Measurements from ENCODE around the gene NRG2.

NRG2 gene

DNA sequence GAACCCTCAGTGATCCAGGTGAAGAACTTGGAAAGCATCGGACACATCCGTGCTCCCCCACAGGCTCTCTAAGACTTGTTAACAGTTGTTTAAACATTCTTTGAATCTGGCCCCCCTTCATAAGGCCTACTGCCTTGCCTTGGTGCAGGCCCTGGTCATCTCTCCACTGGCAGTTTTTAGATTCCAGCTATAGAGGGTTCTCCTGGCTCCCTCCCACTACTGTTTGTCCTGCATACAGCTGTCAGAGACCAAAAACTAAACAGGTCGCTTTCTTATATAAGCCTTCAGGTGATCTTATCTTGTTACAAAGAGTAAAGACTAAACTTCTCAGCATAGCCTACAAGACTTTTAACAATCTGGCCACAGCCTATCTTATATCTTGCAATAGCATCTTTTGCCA is 32.3 kb downstream of the NRG2 start:
- no peaks in the 10 kb centered on the region for H3K4me1 ChIP-seq (ENCODE audit: control insufficient read depth, insufficient read depth, low read length)
- peaks cover 77% of the 10 kb centered on the region for H3K27me3 ChIP-seq (ENCODE audit: control insufficient read depth, insufficient read depth, low read length)
- H3K36me3 ChIP-seq (ENCODE audit: control insufficient read depth, insufficient read depth, low read length): no peaks in the 10 kb centered on the region
- no peaks in the 10 kb centered on the region for H3K9me3 ChIP-seq (ENCODE audit: control insufficient read depth, insufficient read depth, low read depth, low read length)
- no peak overlapping the region for H3K9ac ChIP-seq (ENCODE audit: low read length)
- no peak overlapping the region for H3K27ac ChIP-seq (ENCODE audit: low read depth, low read length)
- no peak overlapping the region for H3K4me3 ChIP-seq (ENCODE audit: low read depth, low read length)

DNA sequence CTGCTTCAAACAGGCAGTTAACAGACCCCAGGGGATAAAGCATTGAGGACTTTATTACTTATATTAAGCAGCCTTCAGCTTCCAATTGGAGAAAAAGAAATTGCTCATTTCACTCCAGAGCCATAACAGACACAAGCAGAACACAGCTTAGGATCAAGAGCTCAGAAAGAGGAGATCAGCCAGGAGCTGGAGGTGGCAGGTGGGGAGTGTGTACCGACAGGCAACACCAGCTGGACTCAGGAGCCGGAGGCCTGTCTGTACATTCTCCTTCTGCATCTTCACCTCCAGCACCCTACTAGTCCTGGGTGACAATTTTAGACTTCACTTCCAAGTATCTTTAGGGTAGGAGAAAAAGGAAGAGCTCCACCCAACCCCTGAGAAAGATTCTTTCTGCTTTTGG is 35.8 kb downstream of the NRG2 start:
- H3K4me3 ChIP-seq (ENCODE audit: low read depth, low read length): no peak overlapping the region
- peaks cover 90% of the 10 kb centered on the region for H3K27me3 ChIP-seq (ENCODE audit: control insufficient read depth, insufficient read depth, low read length)
- H3K27ac ChIP-seq (ENCODE audit: low read depth, low read length): no peak overlapping the region
- H3K36me3 ChIP-seq (ENCODE audit: control insufficient read depth, insufficient read depth, low read length): no peaks in the 10 kb centered on the region
- H3K9me3 ChIP-seq (ENCODE audit: control insufficient read depth, insufficient read depth, low read depth, low read length): no peaks in the 10 kb centered on the region
- H3K9ac ChIP-seq (ENCODE audit: low read length): no peak overlapping the region
- H3K4me1 ChIP-seq (ENCODE audit: control insufficient read depth, insufficient read depth, low read length): no peaks in the 10 kb centered on the region

DNA sequence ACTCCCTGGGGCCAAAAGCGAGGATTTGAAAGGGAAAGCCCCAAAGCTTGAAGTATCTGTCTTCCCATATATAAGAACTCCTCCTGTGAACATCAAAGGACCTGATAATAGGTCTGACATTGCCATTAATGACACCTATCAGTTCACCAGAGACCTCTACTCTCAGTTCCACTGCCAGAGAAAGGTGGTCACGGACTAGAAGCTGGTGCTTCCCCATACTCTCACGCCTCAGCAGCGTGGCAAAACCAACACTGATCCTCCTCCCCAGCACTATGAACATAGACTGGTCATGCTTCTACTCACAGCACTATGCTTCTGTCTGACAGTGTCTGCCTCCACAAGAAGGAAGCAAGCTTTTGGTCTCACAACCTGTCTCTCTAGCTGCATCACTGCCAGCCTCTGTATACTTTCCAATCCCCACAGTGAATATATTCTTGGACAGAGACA is 37.9 kb downstream of the NRG2 start:
- no peak overlapping the region for H3K4me3 ChIP-seq (ENCODE audit: low read depth, low read length)
- H3K27me3 ChIP-seq (ENCODE audit: control insufficient read depth, insufficient read depth, low read length): peaks cover 80% of the 10 kb centered on the region
- H3K9me3 ChIP-seq (ENCODE audit: control insufficient read depth, insufficient read depth, low read depth, low read length): no peaks in the 10 kb centered on the region
- no peak overlapping the region for H3K27ac ChIP-seq (ENCODE audit: low read depth, low read length)
- no peak overlapping the region for H3K9ac ChIP-seq (ENCODE audit: low read length)
- no peaks in the 10 kb centered on the region for H3K4me1 ChIP-seq (ENCODE audit: control insufficient read depth, insufficient read depth, low read length)
- no peaks in the 10 kb centered on the region for H3K36me3 ChIP-seq (ENCODE audit: control insufficient read depth, insufficient read depth, low read length)

DNA sequence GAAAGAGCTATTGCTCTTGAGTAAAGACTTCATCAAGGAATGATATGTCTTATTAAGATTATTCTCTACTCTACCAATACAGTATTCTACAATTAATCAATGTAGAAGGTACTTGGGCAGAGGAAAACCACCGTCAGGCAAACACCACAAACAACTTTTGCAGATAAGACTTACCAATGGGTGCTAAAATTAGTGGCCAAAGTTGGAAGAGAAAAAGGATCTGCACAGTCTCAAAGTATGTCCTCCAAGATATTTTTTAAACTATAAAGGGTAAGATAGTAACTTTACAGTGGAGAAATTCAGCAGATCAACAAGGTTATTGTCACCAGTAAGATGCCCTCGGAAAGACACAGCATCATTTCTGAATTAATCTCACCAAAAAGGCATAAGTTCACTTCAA is 38.9 kb downstream of the NRG2 start:
- no peaks in the 10 kb centered on the region for H3K36me3 ChIP-seq (ENCODE audit: control insufficient read depth, insufficient read depth, low read length)
- no peak overlapping the region for H3K9ac ChIP-seq (ENCODE audit: low read length)
- no peaks in the 10 kb centered on the region for H3K4me1 ChIP-seq (ENCODE audit: control insufficient read depth, insufficient read depth, low read length)
- no peak overlapping the region for H3K27ac ChIP-seq (ENCODE audit: low read depth, low read length)
- H3K4me3 ChIP-seq (ENCODE audit: low read depth, low read length): no peak overlapping the region
- peaks cover 84% of the 10 kb centered on the region for H3K27me3 ChIP-seq (ENCODE audit: control insufficient read depth, insufficient read depth, low read length)
- no peaks in the 10 kb centered on the region for H3K9me3 ChIP-seq (ENCODE audit: control insufficient read depth, insufficient read depth, low read depth, low read length)

DNA sequence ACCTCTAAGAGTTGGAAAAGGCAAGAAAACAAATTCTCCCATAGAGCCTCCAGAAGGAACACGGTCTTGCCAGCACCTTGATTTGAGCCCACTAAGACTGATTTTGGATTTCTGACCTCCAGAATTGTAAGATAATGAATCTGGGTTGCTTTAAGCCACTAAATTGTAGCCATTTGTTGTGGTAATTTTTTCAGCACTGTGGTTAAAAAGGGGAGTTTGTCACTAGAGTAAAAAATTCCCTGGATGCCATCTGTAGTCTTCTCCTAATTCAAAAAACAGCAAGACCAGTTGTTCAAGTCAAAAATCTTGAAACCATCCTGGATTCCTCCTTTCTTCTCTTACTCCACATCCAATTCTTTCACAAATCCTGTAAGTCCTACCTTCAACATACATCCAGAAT is 39.6 kb downstream of the NRG2 start:
- Histone ChIP-seq H3K9ac (ENCODE audit: low read length) (no peak overlapping the region), H3K36me3 (ENCODE audit: control insufficient read depth, insufficient read depth, low read length) (no peaks in the 10 kb centered on the region), H3K27me3 (ENCODE audit: control insufficient read depth, insufficient read depth, low read length) (peaks cover 85% of the 10 kb centered on the region), H3K4me3 (ENCODE audit: low read depth, low read length) (no peak overlapping the region), H3K27ac (ENCODE audit: low read depth, low read length) (no peak overlapping the region), H3K4me1 (ENCODE audit: control insufficient read depth, insufficient read depth, low read length) (no peaks in the 10 kb centered on the region), H3K9me3 (ENCODE audit: control insufficient read depth, insufficient read depth, low read depth, low read length) (no peaks in the 10 kb centered on the region)

DNA sequence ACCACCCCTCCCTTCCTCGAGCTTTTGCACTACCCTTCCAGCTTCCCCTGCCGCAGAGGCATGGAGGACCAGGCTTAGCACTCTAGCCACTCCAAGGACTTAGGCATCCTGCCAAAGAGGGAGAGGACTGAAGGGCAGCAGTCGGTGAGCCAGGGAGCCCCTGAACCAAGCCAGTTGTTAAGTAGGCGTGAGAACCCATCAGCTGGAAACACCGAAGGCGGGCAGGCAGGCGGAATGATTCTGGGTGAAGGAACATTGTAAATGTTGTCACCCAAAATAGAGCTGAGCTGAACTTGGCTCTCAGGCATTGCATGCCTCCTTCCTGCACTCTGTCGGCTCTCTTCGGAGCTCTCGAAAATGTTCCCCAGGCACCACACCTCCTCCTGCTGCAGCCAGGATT is 42.8 kb downstream of the NRG2 start:
- Histone ChIP-seq H3K4me3 (ENCODE audit: low read depth, low read length) (no peak overlapping the region), H3K27me3 (ENCODE audit: control insufficient read depth, insufficient read depth, low read length) (peaks cover 58% of the 10 kb centered on the region), H3K9me3 (ENCODE audit: control insufficient read depth, insufficient read depth, low read depth, low read length) (no peaks in the 10 kb centered on the region), H3K36me3 (ENCODE audit: control insufficient read depth, insufficient read depth, low read length) (no peaks in the 10 kb centered on the region), H3K9ac (ENCODE audit: low read length) (no peak overlapping the region), H3K27ac (ENCODE audit: low read depth, low read length) (no peak overlapping the region), H3K4me1 (ENCODE audit: control insufficient read depth, insufficient read depth, low read length) (no peaks in the 10 kb centered on the region)

DNA sequence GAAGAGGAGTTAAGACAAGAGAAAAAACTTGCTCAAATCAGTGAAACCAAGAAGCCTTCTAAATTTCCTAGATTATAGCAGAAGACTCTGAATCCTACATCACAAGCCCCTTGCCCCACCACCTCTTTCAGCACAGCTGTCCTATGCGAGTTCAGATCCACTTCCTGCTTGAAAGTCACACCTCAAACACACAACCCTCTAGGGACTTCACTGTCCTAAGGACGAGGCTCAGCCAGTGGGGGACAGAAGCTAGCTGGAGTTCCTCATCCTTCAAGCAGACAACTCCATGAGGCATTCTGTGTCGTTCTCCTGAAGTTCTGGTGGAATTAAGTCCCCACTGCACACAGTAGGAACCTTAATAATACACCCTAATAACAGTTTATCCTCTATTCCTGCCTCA is 44.3 kb downstream of the NRG2 start:
- Histone ChIP-seq H3K27ac (ENCODE audit: low read depth, low read length) (no peak overlapping the region), H3K4me3 (ENCODE audit: low read depth, low read length) (no peak overlapping the region), H3K27me3 (ENCODE audit: control insufficient read depth, insufficient read depth, low read length) (peaks cover 49% of the 10 kb centered on the region), H3K9me3 (ENCODE audit: control insufficient read depth, insufficient read depth, low read depth, low read length) (no peaks in the 10 kb centered on the region), H3K36me3 (ENCODE audit: control insufficient read depth, insufficient read depth, low read length) (no peaks in the 10 kb centered on the region), H3K9ac (ENCODE audit: low read length) (no peak overlapping the region), H3K4me1 (ENCODE audit: control insufficient read depth, insufficient read depth, low read length) (no peaks in the 10 kb centered on the region)

DNA sequence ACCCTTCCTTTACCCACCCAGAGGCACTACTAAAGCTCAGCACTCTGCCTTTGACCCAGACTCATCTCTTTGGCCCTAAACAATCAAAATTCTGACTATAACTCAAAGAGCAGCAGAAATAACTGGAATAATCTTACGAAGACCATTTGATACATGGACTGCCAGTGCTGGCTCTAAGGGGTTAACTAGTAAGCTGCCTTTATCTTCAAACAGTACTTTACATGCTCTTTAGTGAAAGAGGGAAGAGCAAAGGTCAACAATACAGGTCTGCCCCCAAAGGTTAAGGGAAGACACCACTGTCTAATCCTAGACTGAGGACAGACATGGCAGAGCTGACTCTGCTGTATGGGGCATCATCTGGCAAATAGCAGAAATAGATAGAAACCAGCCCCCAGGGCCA is 45.8 kb downstream of the NRG2 start:
- Histone ChIP-seq H3K4me1 (ENCODE audit: control insufficient read depth, insufficient read depth, low read length) (no peaks in the 10 kb centered on the region), H3K4me3 (ENCODE audit: low read depth, low read length) (no peak overlapping the region), H3K36me3 (ENCODE audit: control insufficient read depth, insufficient read depth, low read length) (no peaks in the 10 kb centered on the region), H3K27me3 (ENCODE audit: control insufficient read depth, insufficient read depth, low read length) (peaks cover 33% of the 10 kb centered on the region), H3K27ac (ENCODE audit: low read depth, low read length) (no peak overlapping the region), H3K9me3 (ENCODE audit: control insufficient read depth, insufficient read depth, low read depth, low read length) (no peaks in the 10 kb centered on the region), H3K9ac (ENCODE audit: low read length) (no peak overlapping the region)

DNA sequence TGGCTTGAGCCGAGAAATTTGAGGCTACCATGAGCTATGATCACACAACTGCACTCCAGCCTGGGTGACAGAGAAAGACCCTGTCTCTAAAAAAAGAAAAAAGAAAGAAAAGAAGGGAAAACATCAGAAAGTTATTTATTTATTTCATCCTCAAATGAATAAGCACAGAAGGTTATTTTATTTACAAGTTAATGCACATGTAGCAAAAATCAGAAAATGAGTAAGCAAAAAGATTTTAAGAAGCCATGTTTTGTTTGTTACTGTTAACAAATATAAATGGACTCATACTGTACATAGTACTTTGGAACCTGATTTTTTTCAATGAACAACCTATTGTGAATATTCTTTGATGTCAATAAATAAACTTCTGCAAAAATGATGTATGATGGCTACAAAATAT is 47.2 kb downstream of the NRG2 start:
- Histone ChIP-seq H3K9ac (ENCODE audit: low read length) (no peak overlapping the region), H3K27me3 (ENCODE audit: control insufficient read depth, insufficient read depth, low read length) (peaks cover 29% of the 10 kb centered on the region), H3K9me3 (ENCODE audit: control insufficient read depth, insufficient read depth, low read depth, low read length) (no peaks in the 10 kb centered on the region), H3K27ac (ENCODE audit: low read depth, low read length) (no peak overlapping the region), H3K4me3 (ENCODE audit: low read depth, low read length) (no peak overlapping the region), H3K36me3 (ENCODE audit: control insufficient read depth, insufficient read depth, low read length) (no peaks in the 10 kb centered on the region), H3K4me1 (ENCODE audit: control insufficient read depth, insufficient read depth, low read length) (no peaks in the 10 kb centered on the region)

DNA sequence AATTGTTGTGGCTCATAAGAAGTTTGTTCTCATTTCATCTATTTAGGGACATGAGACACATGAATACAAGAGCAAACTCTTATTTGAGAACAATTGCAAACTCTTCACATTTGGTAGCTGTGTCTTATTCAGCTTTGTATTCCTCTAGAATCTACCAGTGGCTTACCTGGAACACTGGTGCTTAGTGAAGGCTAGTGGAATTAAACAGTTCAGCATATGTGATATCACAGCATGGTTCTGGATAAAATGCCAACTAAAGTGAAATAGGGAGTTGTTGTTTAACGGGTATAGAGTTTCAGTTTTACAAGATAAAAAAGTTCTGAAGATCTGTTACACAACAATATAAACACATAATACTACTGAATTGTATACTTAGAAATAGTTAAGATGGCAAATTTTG is 48.9 kb downstream of the NRG2 start:
- no peaks in the 10 kb centered on the region for H3K4me1 ChIP-seq (ENCODE audit: control insufficient read depth, insufficient read depth, low read length)
- H3K9ac ChIP-seq (ENCODE audit: low read length): no peak overlapping the region
- no peaks in the 10 kb centered on the region for H3K9me3 ChIP-seq (ENCODE audit: control insufficient read depth, insufficient read depth, low read depth, low read length)
- H3K4me3 ChIP-seq (ENCODE audit: low read depth, low read length): no peak overlapping the region
- H3K36me3 ChIP-seq (ENCODE audit: control insufficient read depth, insufficient read depth, low read length): no peaks in the 10 kb centered on the region
- peaks cover 15% of the 10 kb centered on the region; the same call in 1 of the 2 replicates for H3K27me3 ChIP-seq (ENCODE audit: control insufficient read depth, insufficient read depth, low read length)
- no peak overlapping the region for H3K27ac ChIP-seq (ENCODE audit: low read depth, low read length)

DNA sequence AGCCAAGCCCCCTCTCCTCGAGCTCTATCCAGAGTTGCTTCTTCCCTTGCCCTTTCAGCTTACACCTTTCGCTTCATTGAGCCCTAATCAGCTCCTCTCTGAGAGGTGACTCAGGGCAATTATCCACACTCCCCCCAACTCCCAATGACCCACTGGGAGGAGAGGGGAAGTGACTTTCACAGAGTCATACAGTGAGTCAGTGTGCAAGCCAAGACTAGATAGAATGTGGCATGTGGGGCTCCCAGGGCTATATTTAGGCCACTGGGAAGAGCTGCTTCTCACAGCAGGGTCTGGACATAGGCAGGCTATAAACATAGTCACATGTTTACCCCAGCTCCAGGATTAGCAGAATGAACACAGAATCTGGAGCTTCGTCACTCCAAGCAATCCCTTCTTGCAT is 57.4 kb downstream of the NRG2 start:
- H3K4me3 ChIP-seq (ENCODE audit: low read depth, low read length): no peak overlapping the region
- H3K4me1 ChIP-seq (ENCODE audit: control insufficient read depth, insufficient read depth, low read length): peaks cover 26% of the 10 kb centered on the region; the same call in 1 of the 2 replicates
- H3K27ac ChIP-seq (ENCODE audit: low read depth, low read length): no peak overlapping the region
- H3K27me3 ChIP-seq (ENCODE audit: control insufficient read depth, insufficient read depth, low read length): no peaks in the 10 kb centered on the region
- H3K9ac ChIP-seq (ENCODE audit: low read length): no peak overlapping the region
- no peaks in the 10 kb centered on the region for H3K36me3 ChIP-seq (ENCODE audit: control insufficient read depth, insufficient read depth, low read length)
- no peaks in the 10 kb centered on the region for H3K9me3 ChIP-seq (ENCODE audit: control insufficient read depth, insufficient read depth, low read depth, low read length)

DNA sequence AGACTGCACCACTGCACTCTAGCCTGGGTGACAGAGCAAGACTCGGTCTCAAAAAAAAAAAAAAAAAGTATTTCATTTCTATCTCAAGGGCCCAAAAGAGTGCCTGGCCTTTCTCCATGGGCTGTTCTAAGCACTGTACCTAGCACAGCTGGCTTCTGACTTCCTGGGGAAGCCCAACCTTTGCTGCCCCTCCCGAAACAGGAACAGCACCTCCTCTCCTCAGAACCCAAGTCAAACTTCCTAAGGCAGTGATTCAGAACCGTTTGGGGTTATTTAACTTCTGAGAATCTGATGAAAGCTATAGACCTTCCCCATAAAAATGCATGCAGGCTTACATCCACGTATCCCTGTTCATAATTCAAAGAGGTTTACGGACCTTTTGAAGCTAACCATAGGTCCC is 57.8 kb downstream of the NRG2 start:
- H3K9ac ChIP-seq (ENCODE audit: low read length): no peak overlapping the region
- H3K4me1 ChIP-seq (ENCODE audit: control insufficient read depth, insufficient read depth, low read length): peaks cover 26% of the 10 kb centered on the region; the same call in 1 of the 2 replicates
- H3K27me3 ChIP-seq (ENCODE audit: control insufficient read depth, insufficient read depth, low read length): no peaks in the 10 kb centered on the region
- H3K36me3 ChIP-seq (ENCODE audit: control insufficient read depth, insufficient read depth, low read length): no peaks in the 10 kb centered on the region
- H3K4me3 ChIP-seq (ENCODE audit: low read depth, low read length): no peak overlapping the region
- H3K27ac ChIP-seq (ENCODE audit: low read depth, low read length): no peak overlapping the region
- no peaks in the 10 kb centered on the region for H3K9me3 ChIP-seq (ENCODE audit: control insufficient read depth, insufficient read depth, low read depth, low read length)
